ENCODE measurements around the gene ENTPD8. TPM values are rescaled to one million over a fixed set of nuclear protein-coding genes. Genes with fewer than 3 reads are reported as not detected.
A peak's percentile ranks its signal among the peaks of the same experiment; 100 is the strongest.

ENTPD8 gene
- polyA plus RNA-seq (ENCODE audit: insufficient read length in 10 of 10): under 1 TPM; 0.17 to 0.71 (median 0.32) TPM
- long read RNA-seq, donor 1: 0 reads
- long read RNA-seq, donor 2: 0 reads
- long read RNA-seq, donor 3: 0 reads
- long read RNA-seq, donor 4: 0 reads
- long read RNA-seq, donor 5: 0 reads
- long read RNA-seq, donor 6: 0 reads
- long read RNA-seq, donor 7: 0 reads
- long read RNA-seq, donor 8: 0 reads
- long read RNA-seq, donor 9: 0 reads

- DNase-seq: peak in 1 of 3 donors; percentile 80
These were observed at the start of gene ENTPD8 for GRCh38 chr9:137441289-137441934. Gene ENTPD8 (minus strand): TSS chr9:137441357. CDS start chr9:137438285, 3,072 bp downstream.

- DNase-seq: no peak
These were observed 49.5 kb upstream of the ENTPD8 start for GRCh38 chr9:137490532-137491186.

GRCh38 chr9:137488906-137489305, 47.7 kb upstream of the ENTPD8 start:
- DNase-seq: no peak

- no peak for DNase-seq
These were observed 47.1 kb upstream of the ENTPD8 start for GRCh38 chr9:137488327-137488653.

GRCh38 chr9:137487454-137488326, 46.5 kb upstream of the ENTPD8 start:
- DNase-seq: no peak

- no peak for DNase-seq
These were observed 45.6 kb upstream of the ENTPD8 start for GRCh38 chr9:137486545-137487453.

- no peak for DNase-seq
These were observed 45.0 kb upstream of the ENTPD8 start for GRCh38 chr9:137486141-137486490.

GRCh38 chr9:137485343-137486140, 44.4 kb upstream of the ENTPD8 start:
- DNase-seq: no peak

- no peak for DNase-seq
These were observed 43.6 kb upstream of the ENTPD8 start for GRCh38 chr9:137484551-137485315.

GRCh38 chr9:137482094-137482781, 41.1 kb upstream of the ENTPD8 start:
- no peak for DNase-seq

- no peak for DNase-seq
These were observed 39.8 kb upstream of the ENTPD8 start for GRCh38 chr9:137480686-137481683.

GRCh38 chr9:137479892-137480685, 38.9 kb upstream of the ENTPD8 start:
- no peak for DNase-seq

- DNase-seq: peak in 2 of 3 donors; percentile 25 to 73
These were observed 38.1 kb upstream of the ENTPD8 start for GRCh38 chr9:137478962-137479861.

GRCh38 chr9:137478613-137478961, 37.4 kb upstream of the ENTPD8 start:
- no peak for DNase-seq

- DNase-seq: no peak
These were observed 36.8 kb upstream of the ENTPD8 start for GRCh38 chr9:137477778-137478612.

All from muscle of back (tissue), 13 donors.